GM18873 (cell line): ENCODE measurements around the gene HECW1.

Experiments used
- ATAC-seq: cut with Tn5 transposase; IDR thresholded peaks from one replicate; pipeline ENCODE4 v1.9.1; 2021; ENCODE audit warnings: mild to moderate bottlenecking, moderate library complexity, moderate number of reproducible peaks; ENCODE audit not compliant: unreplicated experiment, low FRiP score

HECW1 gene

DNA sequence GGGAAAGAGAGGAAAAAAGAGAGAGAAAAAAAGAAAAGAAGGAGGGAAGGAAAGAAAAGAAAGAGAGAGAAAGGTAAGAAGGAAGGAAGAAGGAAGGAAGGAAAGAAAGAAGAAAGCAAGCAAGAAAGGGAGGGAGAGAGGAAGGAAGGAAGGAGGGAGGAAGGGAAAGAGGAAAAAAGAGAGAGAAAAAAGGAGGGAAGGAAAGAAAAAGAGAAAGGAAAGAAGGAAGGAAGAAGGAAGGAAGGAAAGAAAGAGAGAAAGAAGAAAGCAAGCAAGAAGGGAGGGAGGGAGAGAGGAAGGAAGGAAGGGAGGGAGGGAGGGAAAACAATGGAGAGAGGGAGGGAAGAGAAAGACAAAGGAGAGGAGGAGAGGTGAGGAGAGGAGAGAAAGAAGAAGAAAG is 135.3 kb downstream of the HECW1 start:
- no peak for ATAC-seq

DNA sequence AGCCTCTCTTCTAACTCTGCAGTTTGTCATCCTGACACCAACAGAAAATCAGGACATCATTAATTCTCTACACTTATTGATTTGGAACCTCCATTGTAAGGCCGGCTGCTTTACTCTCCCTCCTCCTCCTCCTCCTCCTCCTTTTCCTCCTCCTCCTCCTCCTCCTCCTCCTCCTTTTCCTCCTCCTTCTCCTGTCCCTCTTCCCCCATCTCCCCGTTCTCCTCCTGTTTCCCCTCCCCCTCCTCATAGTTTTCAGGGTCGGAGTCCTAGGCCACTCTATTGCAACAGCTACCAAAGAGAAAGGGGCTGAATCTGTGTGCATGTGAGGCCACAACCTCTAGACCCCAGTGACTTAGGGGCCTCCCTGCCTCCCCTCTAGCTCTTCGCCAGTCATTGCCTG is 136.1 kb downstream of the HECW1 start:
- ATAC-seq, result no peak

DNA sequence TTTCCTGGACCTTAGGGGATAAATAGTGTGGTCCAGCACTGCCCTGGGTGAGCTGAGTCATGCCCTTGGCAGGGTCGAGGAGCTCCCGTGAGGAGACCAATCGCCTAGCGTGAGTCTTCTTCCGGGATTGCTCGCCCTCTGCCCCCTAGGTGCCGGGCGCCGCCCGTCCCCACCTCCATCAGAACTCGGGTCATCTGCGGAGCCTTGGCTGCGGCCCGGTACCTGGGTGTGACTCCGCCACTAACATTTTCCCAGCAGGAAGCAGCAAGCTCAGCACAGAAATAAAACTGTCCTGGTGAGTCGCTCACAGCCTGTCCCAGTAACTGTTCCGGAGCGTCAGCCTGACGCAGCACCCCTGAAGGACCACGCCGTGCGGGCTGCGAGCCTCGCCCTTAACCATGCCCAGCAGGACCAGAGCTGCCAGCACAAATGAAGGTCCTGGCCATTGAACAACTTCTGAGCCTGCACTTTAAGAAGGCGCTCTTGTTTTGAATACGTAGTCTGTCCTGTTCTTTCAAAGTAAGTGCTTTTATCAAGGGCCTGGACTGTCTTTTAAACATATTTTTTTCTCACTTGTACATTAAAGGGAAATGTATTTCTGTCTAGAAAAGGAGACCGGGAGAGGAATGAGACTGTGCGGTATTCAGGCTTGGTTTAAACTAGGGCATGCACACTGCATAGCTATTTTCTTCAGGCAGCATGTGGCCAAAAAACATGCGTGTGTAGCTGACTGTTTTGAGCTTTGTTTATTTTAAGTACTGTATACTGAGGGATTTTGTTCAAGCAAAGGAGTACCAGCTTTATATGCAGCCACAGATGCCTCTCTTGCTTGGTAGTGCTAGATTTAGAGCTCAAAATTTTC is 136.7 kb downstream of the HECW1 start:
- ATAC-seq, result no peak

DNA sequence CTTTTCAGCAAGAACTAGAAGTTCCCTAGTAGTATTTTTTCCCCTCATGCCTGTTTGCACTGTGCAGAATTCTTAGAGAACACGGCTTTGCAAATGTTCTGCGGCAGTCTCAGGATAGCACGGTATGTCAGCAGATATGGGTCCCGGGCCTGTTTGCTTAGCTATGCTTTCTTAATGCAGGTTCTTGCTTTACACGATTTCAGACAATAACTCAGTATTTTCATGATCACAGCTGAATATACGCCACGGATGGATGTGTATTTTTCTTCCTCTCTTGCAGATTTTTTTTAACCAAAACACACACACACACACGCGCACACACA is 137.3 kb downstream of the HECW1 start:
- ATAC-seq, result no peak

DNA sequence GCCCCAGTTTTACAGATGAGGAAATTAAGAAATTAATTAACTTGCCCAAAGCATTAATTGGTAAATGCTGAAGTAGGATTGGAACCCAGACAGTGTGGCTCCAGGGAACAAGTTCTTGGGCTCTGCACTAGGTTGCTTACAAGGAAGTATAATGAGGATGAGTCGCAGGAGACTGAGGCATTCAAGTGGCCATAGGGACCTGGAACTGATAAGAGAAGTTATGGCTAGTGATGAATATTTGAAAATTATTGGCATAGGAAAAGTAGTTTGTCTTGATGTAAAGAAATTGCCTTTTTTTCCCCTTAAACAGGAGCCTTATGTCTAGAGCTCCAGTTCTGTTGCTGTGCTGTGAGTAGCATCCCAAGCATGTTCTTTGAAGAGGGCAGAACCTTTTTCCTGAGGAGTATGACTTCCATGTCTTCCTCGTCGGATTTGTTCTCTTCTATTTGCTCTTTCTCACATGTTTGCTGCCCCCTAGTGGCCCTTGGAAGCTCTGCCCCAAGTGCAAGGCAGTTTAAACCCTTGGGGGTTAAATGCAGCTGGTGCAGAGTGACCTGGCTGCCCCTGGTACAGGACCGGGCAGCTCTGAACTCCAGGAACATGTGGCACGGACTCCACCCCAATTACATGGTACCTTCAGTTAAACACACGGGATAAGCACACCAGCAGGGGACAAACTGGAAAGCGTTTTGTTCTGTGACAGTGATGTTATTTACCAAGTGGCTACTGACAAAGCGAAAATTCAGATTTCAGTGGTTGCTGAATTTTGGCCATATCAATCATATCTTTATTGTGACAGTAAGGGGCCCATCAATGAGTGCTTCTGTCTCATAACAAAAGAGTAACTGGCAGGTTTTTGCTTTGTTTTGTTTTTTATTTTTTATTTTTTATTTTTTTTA is 148.8 kb downstream of the HECW1 start:
- ATAC-seq, result no peak

DNA sequence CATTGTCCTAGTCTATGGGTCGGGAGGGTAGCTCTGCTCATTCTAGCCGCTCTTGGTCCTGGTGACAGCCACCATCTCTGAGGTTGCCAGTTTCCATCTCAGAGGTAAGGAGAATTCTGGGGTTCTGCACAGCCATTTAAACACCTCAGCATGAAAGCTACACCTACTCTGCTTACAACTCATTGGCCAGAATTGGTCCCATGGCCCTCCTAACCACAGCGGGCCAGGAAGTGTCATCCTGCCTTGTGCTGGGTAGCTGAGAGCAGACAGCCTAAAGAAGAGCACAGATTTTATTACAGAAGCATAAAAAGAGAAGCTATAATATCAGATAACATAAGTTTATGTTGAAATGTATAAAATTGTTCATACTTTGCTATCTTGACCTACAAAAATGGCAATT is 152.7 kb downstream of the HECW1 start:
- no peak for ATAC-seq

DNA sequence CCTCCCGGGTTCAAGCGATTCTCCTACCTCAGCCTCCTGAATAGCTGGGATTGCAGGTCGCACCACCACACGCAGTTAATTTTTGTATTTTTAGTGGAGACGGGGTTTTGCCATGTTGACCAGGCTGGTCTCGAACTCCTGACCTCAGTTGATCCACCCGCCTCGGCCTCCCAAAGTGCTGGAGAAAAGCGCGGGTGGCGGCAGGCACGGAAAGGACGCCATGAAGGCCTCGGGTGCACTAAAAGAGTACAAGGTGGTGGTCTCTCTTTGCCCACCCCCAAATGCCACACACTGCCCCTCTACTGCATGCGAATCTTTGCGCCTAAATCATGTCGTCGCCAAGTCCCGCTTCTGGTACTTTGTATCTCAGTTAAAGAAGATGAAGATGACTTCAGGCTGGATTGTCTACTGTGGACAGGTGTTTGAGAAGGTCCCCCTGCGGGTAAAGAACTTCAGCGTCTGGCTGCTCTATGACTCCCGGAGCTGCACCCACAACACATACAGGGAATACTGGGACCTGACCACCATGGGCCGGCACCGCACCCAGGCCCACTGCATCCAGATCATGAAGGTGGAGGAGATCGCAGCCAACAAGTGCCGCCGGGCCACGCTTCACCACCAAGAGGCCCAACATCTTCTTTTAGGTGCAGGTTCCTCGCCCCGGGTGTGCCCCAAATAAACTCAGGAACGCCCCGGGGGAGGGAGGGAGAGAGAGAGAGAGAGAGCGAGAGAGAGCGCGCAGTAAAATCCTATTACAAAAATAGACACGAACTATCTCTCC is 161.7 kb downstream of the HECW1 start:
- no peak for ATAC-seq

DNA sequence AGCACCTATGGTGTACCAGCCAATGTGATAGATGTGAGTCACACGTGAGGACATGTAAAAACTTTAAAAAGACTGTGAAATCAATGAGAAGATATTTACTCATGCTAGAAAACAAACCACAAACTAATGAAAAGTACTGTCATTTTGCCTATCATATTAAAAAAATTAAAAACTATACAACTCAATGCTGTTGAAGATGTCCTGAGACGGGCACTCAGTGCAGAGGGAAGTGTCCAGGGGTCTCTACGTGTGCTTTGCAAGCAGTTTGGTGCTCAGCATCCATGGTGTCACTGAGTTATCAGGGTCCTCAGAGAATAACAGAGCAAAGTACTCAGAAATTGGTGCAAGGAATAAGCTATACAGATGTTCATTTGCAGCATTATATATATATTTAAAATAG is 162.3 kb downstream of the HECW1 start:
- ATAC-seq, result no peak

DNA sequence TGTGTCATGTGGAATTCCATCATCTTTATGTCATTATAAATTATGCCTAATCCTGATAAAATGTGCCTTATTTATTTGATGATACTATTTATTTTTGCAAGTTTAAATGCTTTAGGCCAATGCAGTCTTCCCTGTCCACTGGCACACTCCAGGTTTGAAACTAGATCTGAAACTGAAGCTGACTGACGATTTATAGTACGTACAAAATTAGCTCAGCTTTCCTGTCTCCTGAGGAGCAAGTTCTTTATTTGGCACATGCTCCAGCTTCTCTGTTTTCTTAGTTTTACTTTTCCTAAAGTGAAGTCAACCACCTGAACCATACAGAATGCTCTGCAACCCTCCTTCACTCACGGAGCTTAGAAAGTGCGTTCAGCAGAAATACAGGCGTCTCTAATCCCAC is 164.1 kb downstream of the HECW1 start:
- ATAC-seq, result no peak

DNA sequence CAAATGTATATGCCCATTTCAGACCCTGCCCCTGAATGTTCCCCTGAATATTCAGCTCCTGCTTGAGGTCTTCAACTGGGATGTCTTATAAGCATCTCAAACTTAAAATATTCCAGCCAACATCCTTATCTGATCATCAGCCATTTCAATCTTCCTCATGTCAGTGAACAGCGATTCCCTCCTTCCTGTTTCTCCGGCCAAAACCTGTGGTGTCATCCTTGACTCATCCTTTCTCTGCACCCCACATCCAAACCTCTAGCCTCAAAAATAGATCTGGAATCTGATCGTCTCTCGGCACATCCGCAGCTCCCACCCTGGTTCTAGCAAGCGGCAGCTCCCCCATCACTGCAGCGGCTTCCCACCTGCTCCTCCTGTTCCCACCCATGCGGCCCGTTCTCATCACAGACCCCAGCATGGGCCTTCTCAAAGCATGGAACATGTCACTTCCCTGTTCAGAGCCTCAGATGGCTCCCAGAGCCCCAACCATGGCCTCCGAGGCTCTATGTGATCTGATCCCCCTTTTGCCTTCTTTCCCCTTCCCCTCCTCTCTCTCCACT is 165.7 kb downstream of the HECW1 start:
- no peak for ATAC-seq

DNA sequence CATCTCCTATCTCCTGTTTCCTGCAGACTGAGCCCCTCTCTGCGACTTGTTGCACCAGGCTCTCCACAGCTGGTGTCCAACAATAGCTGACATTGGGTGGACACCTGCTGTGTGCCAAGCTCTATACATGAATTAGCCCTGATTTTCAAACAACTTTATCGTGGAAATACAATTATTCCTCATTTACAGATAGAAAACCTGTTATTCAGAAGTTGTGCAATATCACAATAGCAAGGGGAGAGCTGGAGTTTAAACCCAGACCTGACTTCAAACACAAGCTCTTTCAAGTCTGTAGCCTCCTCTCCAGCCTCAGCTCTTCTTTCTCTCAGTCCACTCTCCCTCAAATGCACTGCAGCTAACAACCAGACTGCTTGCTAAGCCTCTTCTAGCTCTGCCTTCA is 168.8 kb downstream of the HECW1 start:
- no peak for ATAC-seq

DNA sequence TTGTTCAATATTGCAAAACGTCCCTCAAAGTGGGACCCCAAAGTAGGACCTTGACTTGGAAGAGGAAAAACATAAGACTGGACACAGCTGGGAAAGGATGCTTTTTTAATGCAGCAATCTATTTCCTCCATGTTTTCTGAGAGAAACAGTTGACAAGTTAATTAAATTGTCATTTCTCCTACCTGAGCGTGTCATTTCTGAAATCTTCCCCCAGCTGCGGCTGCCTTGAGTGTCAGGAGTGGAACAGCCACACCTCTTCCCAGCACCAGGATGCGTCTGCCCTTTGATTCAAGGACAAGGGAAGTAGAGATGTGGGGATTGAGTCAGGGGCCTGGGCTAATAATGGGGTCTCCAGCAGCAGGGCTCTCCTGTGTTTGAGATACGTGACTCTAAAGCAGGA is 171.3 kb downstream of the HECW1 start:
- ATAC-seq, result no peak

DNA sequence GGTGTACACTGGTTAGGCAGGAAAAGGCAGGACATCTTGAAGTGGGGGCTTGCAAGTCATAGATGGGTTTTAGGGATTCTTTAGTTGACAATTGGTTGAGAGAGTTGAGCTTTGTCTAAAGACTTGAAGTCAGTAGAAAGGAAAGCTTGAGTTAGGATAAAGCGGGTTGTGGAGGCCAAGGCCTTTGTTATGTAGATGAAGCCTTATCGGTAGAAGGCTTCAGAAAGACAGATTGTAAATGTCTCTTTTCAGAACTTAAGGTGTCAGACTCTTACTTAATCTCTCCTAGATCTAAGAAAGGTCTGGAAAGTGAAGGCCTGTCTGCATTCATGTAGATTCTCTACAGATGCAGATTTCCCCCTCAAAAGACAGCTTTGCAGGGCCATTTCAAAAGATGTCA is 177.4 kb downstream of the HECW1 start:
- ATAC-seq, result no peak

DNA sequence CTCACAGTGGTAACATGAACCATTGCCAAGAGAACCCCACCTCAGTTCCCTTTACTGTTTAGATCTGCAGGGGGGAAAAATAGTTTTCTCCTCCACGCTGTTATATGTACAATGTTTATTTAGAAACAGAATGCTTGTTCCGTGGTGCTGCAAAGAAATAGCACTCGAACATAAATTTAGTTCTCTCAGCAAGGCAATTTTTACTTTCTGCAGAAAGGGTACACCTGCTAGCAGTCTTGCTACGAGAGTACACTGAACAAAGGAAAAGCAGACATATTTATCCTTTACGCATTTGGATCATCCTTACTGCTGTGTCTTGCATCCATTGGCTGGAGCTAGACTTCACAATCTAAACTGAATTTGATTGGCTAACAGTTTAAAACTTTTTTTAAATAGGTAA is 178.5 kb downstream of the HECW1 start:
- ATAC-seq, result no peak

DNA sequence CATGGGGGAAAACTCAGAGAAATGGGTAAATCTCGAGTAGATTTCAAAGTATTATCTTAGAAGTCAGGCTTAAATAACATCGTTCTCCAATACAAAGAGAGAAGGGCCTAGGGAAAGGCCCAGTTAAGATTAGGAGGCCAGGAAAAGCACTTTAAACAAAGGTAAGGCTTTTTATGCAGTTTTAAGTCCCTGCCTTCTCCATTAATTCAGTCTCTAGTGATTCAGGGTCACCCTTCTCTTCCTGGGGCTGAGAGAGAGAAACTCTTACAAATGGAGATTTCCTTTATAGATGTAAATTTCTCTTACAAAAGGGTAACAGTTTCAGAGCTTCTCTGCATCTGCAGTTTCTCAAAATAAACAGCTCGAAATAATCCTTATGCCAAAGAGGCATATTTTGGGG is 179.3 kb downstream of the HECW1 start:
- no peak for ATAC-seq

DNA sequence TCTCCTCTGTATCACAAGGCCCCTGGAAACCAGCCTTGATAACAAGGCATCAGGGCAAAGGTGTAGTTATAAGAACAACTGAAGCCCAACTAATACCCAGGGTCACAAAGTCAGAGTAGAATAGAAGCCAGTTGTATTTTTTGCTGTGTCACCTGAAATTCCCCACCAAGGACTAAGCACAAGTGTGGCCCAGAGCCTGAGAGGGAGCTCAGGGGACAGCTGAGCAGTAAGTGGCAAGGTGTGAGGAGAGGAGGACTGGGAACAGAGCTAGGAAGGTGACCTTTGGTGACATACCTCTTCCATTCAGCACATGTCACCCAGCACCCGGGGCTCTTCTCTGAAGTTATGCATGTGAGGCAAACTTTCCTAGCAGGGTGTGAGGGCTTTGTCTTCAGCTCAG is 179.9 kb downstream of the HECW1 start:
- ATAC-seq, result no peak

DNA sequence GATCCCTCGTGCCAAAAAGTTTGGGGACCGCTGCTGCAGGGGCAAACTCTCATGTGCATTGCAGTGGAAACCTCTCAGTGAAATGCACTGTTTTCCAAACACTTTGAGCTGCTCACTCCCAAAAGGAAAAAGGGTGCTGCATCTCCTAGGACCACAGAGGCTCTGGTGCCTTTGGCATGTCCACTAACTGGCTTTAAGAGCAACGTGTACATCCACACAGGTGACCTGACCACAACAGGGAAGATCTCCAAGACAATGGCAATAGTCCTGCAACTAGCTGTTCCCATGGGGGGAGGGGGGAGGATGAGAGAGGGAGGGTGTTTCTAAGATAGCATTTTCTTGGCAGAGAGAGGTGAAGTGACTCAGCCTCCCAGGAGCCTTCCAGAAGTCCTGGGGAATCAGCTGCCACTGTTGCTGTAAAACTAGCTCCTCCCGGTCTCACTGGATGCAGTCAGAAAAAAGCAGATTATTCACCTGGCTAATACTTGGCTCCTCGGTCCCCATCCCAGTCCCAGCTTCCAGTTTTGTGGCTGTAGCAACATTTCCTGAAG is 181.7 kb downstream of the HECW1 start:
- no peak for ATAC-seq

DNA sequence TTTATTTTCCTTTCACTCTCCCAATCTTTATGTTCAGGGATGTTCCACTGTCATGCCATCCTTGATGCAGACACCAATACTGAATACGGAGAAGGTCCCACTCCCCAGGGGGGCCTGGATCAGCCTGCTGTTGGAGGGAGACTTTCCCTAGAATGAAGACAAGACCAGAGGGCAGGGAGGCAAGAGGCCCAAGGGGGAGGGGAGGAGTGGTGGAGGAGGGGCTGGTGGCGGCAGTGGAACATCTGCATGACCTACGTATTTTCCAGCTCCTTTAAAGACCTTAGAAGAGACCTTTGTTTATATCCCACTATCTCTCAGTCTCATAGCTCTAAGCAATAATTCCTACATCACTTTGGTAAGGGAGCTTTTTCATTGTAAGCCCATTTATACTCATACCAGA is 183.0 kb downstream of the HECW1 start:
- no peak for ATAC-seq

DNA sequence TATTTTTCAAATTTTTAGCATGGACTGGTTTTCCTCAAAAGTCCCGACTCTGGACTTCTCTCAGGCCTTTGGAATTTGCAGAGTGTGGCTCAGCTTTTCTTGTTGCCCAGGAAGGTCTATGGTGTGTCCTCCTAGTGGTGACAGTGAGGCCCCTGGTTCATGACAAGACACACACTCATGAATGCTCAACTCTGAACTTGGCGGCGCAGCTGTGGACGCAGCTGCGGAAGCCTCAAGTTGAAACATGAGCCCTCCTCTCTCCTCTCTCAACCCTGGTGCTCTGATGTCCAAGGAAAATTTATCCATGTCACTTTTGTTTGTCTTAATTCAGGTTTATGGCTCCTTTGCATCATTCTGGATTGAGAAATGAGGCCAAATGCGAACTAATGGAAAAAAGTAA is 183.9 kb downstream of the HECW1 start:
- ATAC-seq, result no peak

DNA sequence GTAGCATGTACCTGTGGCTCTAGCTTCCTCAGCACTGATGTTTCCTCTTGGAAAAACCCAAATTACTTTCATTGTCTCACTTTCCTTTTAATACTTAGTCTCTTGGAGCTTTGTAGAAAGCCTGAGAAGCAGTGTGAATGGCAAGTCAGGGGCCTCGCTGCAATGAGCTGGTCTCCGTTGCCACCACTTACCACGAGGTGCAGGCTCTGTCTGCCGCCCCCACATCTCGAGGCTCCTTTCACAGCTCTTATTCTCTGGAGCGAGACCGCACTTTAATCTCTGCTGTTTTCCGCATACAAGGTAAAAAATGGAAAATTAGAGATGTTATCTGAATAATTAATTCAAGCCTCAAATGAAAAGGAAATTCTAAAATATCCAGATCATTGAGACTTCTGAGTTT is 186.2 kb downstream of the HECW1 start:
- no peak for ATAC-seq

DNA sequence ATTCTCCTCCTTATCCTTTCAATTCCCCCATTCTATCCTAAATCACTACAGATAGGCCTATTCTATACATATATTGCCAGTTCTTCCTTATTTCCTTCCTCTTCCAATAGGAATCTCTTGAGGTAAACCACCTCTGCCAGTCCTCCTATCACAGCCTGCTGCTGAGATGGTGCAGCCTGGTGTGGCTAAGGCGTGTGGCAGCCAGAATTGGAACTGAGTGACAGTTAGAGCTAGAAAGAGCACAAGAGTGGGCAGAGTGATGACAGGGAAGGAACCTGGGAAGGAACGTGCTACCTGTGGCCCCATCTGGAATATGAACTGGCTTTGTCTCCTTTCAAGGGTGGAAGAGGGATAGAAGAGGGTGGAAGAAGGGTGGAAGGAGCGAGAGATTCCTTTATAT is 187.7 kb downstream of the HECW1 start:
- no peak for ATAC-seq
